IPS-18c (cell line): ENCODE data around the gene RXRA.
A peak's percentile ranks its signal among the peaks of the same experiment; 100 is the strongest.

Source experiments
- H3K4me3 ChIP-seq: 2 replicates; pipeline ENCODE4 v1.7.0; 2013; ENCODE audit warnings: low read depth, mild to moderate bottlenecking, low read length, moderate library complexity; ENCODE audit not compliant: insufficient read depth
- H3K9me3 ChIP-seq: one replicate; pipeline ENCODE4 v1.6.1; 2013; ENCODE audit warnings: mild to moderate bottlenecking, low read length, moderate library complexity; ENCODE audit not compliant: control insufficient read depth, insufficient read depth

Gene RXRA

GRCh38 chr9:134325813-134326723, at the start of gene RXRA:
Gene RXRA (plus strand): TSS chr9:134326455. CDS start chr9:134326632, 177 bp downstream.
- peak within 1 kb of the TSS; percentile 71 for H3K4me3 ChIP-seq
- H3K9me3 ChIP-seq: no peaks in the 10 kb centered on the region

GRCh38 chr9:134278286-134278685, 48.0 kb upstream of the RXRA start:
- Histone ChIP-seq H3K9me3 (no peaks in the 10 kb centered on the region), H3K4me3 (no peak overlapping the region)

GRCh38 chr9:134278974-134279640, 47.1 kb upstream of the RXRA start:
- H3K4me3 ChIP-seq: no peak overlapping the region
- H3K9me3 ChIP-seq: no peaks in the 10 kb centered on the region

- Histone ChIP-seq H3K9me3 (peaks cover 2% of the 10 kb centered on the region), H3K4me3 (no peak overlapping the region)
These were observed 44.1 kb upstream of the RXRA start for GRCh38 chr9:134282138-134282650.

GRCh38 chr9:134283111-134283515, 43.1 kb upstream of the RXRA start:
- Histone ChIP-seq H3K4me3 (no peak overlapping the region), H3K9me3 (peaks cover 2% of the 10 kb centered on the region)

GRCh38 chr9:134283692-134284265, 42.5 kb upstream of the RXRA start:
- no peak overlapping the region for H3K4me3 ChIP-seq

GRCh38 chr9:134284273-134284672, 42.0 kb upstream of the RXRA start:
- peaks cover 2% of the 10 kb centered on the region for H3K9me3 ChIP-seq
- no peak overlapping the region for H3K4me3 ChIP-seq

More at GRCh38 chr9:134283692-134284265, 42.5 kb upstream of the RXRA start:
- H3K9me3 ChIP-seq: peaks cover 2% of the 10 kb centered on the region

- H3K4me3 ChIP-seq: no peak overlapping the region
- peaks cover 2% of the 10 kb centered on the region for H3K9me3 ChIP-seq
These were observed 41.5 kb upstream of the RXRA start for GRCh38 chr9:134284741-134285140.

- no peak overlapping the region for H3K4me3 ChIP-seq
- H3K9me3 ChIP-seq: peaks cover 2% of the 10 kb centered on the region
These were observed 40.9 kb upstream of the RXRA start for GRCh38 chr9:134285215-134285845.

- Histone ChIP-seq H3K4me3 (no peak overlapping the region), H3K9me3 (peaks cover 2% of the 10 kb centered on the region)
These were observed 39.6 kb upstream of the RXRA start for GRCh38 chr9:134286471-134287245.

GRCh38 chr9:134287591-134288491, 38.4 kb upstream of the RXRA start:
- Histone ChIP-seq H3K9me3 (peaks cover 2% of the 10 kb centered on the region), H3K4me3 (no peak overlapping the region)

- no peak overlapping the region for H3K4me3 ChIP-seq
- peaks cover 2% of the 10 kb centered on the region for H3K9me3 ChIP-seq
These were observed 37.5 kb upstream of the RXRA start for GRCh38 chr9:134288746-134289145.

GRCh38 chr9:134289241-134289875, 36.9 kb upstream of the RXRA start:
- Histone ChIP-seq H3K9me3 (peaks cover 2% of the 10 kb centered on the region), H3K4me3 (no peak overlapping the region)

GRCh38 chr9:134290603-134291451, 35.4 kb upstream of the RXRA start:
- peaks cover 2% of the 10 kb centered on the region for H3K9me3 ChIP-seq
- no peak overlapping the region for H3K4me3 ChIP-seq
